GM12878 (cell line): ENCODE data around the gene TIMM22.

Source experiments
- BACH1 ChIP-seq: fragments of 450-650 bp; IDR thresholded peaks from 2 replicates; pipeline ENCODE4 v1.6.1; 2017; ENCODE audit warnings: mild to moderate bottlenecking, borderline replicate concordance
- BRCA1 ChIP-seq: IDR thresholded peaks from 2 replicates; pipeline ENCODE4 v1.6.1; 2011; ENCODE audit warnings: low read depth, low read length, improper control_type of control experiment
- CTCF ChIP-seq, 3 experiments: IDR thresholded peaks in 2 of 3; conservative IDR thresholded peaks in 1 of 3; 2 replicates each; pipeline ENCODE4 v1.5.1; 2011; ENCODE audit warnings: low read depth in 3 of 3, low read length in 3 of 3, mild to moderate bottlenecking in 3 of 3, control low read depth in 2 of 3, moderate library complexity in 2 of 3, inconsistent platforms in 1 of 3, mixed read lengths in 1 of 3; ENCODE audit not compliant: control insufficient read depth in 2 of 3, insufficient read depth in 1 of 3; ENCODE audit errors: extremely low read depth in 1 of 3
- USF1 ChIP-seq: IDR thresholded peaks from 2 replicates; pipeline ENCODE4 v1.6.1; 2011; ENCODE audit warnings: borderline replicate concordance, low read depth, mild to moderate bottlenecking, moderate library complexity, mixed read lengths, low read length; ENCODE audit not compliant: insufficient read depth; ENCODE audit errors: extremely low read length
- TF ChIP-seq, protein P1 (sequence below): IDR thresholded peaks from 2 replicates; pipeline ENCODE4 v1.6.1; 2012; ENCODE audit warnings: low read depth, low read length, improper control_type of control experiment

- TF ChIP-seq CTCF (IDR thresholded peaks at IDR 0.05 in 2 of 3, conservative IDR thresholded peaks at IDR 0.05 in 1 of 3; ENCODE audit: control insufficient read depth in 2 of 3, extremely low read depth in 1 of 3, insufficient read depth in 1 of 3, low read depth in 3 of 3, low read length in 3 of 3) (no peak), BACH1 (no peak), BRCA1 (no peak), USF1 (no peak)
- TF ChIP-seq, protein P1, sequence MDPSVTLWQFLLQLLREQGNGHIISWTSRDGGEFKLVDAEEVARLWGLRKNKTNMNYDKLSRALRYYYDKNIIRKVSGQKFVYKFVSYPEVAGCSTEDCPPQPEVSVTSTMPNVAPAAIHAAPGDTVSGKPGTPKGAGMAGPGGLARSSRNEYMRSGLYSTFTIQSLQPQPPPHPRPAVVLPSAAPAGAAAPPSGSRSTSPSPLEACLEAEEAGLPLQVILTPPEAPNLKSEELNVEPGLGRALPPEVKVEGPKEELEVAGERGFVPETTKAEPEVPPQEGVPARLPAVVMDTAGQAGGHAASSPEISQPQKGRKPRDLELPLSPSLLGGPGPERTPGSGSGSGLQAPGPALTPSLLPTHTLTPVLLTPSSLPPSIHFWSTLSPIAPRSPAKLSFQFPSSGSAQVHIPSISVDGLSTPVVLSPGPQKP, result no peak
Measured at GRCh38 chr17:1040216-1040600, 43.3 kb downstream of the TIMM22 start.
